Measurements from ENCODE around the gene KCTD10.

KCTD10 gene

DNA sequence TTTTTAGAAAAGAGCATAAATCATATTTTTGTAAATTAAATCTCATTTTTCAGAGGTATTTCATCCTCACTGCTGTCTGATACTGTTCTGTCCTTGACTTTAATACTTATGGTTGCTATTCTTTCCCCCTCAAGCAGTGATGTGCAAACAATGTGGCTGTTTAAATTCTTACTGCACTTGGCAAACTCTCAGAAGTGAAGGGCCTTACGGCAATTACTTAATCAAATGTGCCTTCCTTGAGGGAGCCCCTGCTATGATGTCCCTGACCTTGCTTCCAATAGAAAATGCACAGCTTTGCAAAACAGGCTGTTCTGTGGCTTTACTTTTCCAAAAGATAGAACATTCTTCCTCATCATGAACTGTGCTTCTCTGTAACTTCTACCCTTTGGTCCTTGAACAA lies 35.5 kb upstream of the KCTD10 start:
- DNase-seq (ENCODE audit: low read depth) = no peak

DNA sequence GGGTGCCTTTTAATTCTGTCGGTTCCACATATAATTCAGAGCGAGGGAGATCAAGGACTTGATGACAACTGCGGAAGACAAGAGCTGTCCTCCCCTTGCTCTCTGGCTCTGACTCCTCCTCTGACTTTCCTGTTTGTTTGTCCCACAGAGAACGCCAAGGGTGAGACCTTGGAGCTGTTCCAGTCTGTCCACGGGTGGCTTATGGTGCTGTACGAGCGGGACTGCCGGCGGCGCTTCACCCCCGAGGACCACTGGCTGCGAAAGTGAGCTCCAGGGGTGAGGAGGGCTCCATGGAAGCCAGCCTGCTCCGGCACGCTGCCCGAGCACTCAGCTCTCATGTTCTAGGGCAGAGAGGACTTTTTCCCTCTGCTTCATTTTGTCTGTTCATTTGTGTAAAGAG lies 33.1 kb upstream of the KCTD10 start:
- no peak for DNase-seq (ENCODE audit: low read depth)
- TF ChIP-seq POLR2A (IDR thresholded peaks at IDR 0.05; ENCODE audit: extremely low read depth, insufficient read length) (no peak), MYC (IDR thresholded peaks at IDR 0.05; ENCODE audit: low read depth, low read length) (no peak)
- TF ChIP-seq, protein P1, sequence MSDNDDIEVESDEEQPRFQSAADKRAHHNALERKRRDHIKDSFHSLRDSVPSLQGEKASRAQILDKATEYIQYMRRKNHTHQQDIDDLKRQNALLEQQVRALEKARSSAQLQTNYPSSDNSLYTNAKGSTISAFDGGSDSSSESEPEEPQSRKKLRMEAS (IDR thresholded peaks at IDR 0.05; ENCODE audit: low read depth, low read length) = no peak
- TF ChIP-seq, protein P2, sequence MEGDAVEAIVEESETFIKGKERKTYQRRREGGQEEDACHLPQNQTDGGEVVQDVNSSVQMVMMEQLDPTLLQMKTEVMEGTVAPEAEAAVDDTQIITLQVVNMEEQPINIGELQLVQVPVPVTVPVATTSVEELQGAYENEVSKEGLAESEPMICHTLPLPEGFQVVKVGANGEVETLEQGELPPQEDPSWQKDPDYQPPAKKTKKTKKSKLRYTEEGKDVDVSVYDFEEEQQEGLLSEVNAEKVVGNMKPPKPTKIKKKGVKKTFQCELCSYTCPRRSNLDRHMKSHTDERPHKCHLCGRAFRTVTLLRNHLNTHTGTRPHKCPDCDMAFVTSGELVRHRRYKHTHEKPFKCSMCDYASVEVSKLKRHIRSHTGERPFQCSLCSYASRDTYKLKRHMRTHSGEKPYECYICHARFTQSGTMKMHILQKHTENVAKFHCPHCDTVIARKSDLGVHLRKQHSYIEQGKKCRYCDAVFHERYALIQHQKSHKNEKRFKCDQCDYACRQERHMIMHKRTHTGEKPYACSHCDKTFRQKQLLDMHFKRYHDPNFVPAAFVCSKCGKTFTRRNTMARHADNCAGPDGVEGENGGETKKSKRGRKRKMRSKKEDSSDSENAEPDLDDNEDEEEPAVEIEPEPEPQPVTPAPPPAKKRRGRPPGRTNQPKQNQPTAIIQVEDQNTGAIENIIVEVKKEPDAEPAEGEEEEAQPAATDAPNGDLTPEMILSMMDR (IDR thresholded peaks at IDR 0.05; ENCODE audit: low read depth, low read length) = no peak
- H3K4me3 ChIP-seq (ENCODE audit: low read depth, low read length) = no peak overlapping the region

More for the DNA sequence above, 35.5 kb upstream of the KCTD10 start:
- TF ChIP-seq, protein P2 (IDR thresholded peaks at IDR 0.05; ENCODE audit: low read depth, low read length) = no peak
- no peak for TF ChIP-seq MYC (IDR thresholded peaks at IDR 0.05; ENCODE audit: low read depth, low read length)
- TF ChIP-seq POLR2A (IDR thresholded peaks at IDR 0.05; ENCODE audit: extremely low read depth, insufficient read length) = no peak
- TF ChIP-seq, protein P1 (IDR thresholded peaks at IDR 0.05; ENCODE audit: low read depth, low read length) = no peak
- H3K4me3 ChIP-seq (ENCODE audit: low read depth, low read length) = no peak overlapping the region

DNA sequence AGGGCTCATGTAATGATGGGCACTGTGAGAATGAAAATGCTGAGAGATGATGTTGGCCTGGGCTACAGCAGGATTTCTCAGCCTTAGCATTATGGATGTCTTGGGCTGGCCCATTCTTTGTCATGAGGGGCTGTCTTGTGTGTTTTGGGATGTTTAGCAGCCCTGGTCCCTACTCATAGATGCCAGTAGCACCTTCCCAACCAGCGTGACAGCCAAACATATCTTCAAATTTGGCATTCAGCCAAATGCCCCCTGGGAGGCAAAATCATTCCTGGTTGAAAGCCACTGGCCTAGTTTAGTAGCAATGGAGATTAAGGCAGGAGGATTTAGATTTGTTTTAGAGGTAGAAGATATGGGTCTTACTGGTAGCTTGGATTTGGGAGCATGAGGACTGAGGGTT lies 27.0 kb upstream of the KCTD10 start:
- H3K4me3 ChIP-seq (ENCODE audit: low read depth, low read length) = no peak overlapping the region
- no peak for DNase-seq (ENCODE audit: low read depth)
- TF ChIP-seq, protein P1 (IDR thresholded peaks at IDR 0.05; ENCODE audit: low read depth, low read length) = no peak
- TF ChIP-seq, protein P2 (IDR thresholded peaks at IDR 0.05; ENCODE audit: low read depth, low read length) = no peak
- TF ChIP-seq POLR2A (IDR thresholded peaks at IDR 0.05; ENCODE audit: extremely low read depth, insufficient read length) (no peak), MYC (IDR thresholded peaks at IDR 0.05; ENCODE audit: low read depth, low read length) (no peak)

DNA sequence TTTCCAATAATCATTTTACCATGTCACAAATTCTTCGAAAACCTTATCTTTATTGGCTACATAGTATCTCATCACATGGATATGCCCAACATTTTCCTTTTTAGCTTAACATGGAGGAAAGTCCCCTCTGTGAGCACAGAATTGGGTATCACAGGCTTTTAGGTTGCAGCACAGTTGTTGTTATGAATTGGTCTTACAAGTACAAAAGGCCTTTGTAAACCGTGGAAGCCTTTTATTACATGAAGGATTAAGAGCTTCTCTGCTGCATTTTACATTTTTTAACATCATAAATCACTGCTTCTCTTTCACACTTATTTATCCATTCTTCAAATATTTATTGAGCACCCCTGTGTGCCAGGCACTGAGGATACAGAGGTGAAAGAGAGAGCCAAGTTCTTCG lies 26.5 kb upstream of the KCTD10 start:
- TF ChIP-seq MYC (IDR thresholded peaks at IDR 0.05; ENCODE audit: low read depth, low read length) (no peak), POLR2A (IDR thresholded peaks at IDR 0.05; ENCODE audit: extremely low read depth, insufficient read length) (no peak)
- TF ChIP-seq, protein P1 (IDR thresholded peaks at IDR 0.05; ENCODE audit: low read depth, low read length) = no peak
- TF ChIP-seq, protein P2 (IDR thresholded peaks at IDR 0.05; ENCODE audit: low read depth, low read length) = no peak
- H3K4me3 ChIP-seq (ENCODE audit: low read depth, low read length) = no peak overlapping the region
- no peak for DNase-seq (ENCODE audit: low read depth)

DNA sequence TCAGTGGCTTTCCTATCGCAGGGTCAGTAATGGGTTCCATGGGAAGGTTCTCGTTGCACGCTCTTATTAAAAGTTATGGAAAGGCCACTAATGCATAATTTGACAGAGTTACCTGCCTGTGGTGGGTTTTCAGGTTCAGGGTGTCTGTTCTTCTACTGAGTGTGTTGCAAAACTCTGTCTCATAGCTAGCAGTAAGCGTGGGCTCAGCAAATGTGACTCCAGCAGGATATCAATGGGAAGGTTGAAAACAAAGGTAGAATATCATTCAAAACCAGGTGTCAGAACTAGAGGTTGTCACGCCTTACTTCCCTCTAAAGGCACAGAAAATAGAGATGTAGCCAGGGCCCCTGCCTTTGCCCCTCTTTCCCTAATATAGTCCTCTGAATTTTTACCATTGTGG lies 25.2 kb upstream of the KCTD10 start:
- DNase-seq (ENCODE audit: low read depth) = no peak
- no peak overlapping the region for H3K4me3 ChIP-seq (ENCODE audit: low read depth, low read length)
- TF ChIP-seq, protein P1 (IDR thresholded peaks at IDR 0.05; ENCODE audit: low read depth, low read length) = no peak
- TF ChIP-seq, protein P2 (IDR thresholded peaks at IDR 0.05; ENCODE audit: low read depth, low read length) = no peak
- no peak for TF ChIP-seq MYC (IDR thresholded peaks at IDR 0.05; ENCODE audit: low read depth, low read length)
- no peak for TF ChIP-seq POLR2A (IDR thresholded peaks at IDR 0.05; ENCODE audit: extremely low read depth, insufficient read length)

DNA sequence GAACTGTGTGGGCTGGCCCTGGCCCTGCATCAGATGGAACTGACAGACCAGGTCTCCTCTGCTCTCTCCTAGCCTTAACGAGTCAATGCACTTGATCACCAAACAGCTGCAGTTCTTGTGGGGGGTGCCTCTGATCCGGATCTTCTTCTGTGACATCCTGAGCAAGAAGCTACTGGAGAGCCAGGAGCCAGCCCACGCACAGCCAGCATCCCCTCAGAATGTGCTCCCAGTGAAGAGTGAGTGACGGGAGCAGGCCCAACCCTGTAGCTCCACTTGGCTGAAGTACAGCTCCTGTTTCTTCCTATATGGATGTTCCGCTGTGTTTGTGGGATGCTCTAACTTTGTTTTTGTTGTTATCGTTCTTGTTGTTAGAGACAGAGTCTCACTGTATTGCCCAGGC lies 24.2 kb upstream of the KCTD10 start:
- H3K4me3 ChIP-seq (ENCODE audit: low read depth, low read length) = no peak overlapping the region
- no peak for DNase-seq (ENCODE audit: low read depth)
- TF ChIP-seq MYC (IDR thresholded peaks at IDR 0.05; ENCODE audit: low read depth, low read length) (no peak), POLR2A (IDR thresholded peaks at IDR 0.05; ENCODE audit: extremely low read depth, insufficient read length) (no peak)
- TF ChIP-seq, protein P1 (IDR thresholded peaks at IDR 0.05; ENCODE audit: low read depth, low read length) = no peak
- TF ChIP-seq, protein P2 (IDR thresholded peaks at IDR 0.05; ENCODE audit: low read depth, low read length) = no peak
